ENCODE data around the gene CD74.

CD74 gene

DNA sequence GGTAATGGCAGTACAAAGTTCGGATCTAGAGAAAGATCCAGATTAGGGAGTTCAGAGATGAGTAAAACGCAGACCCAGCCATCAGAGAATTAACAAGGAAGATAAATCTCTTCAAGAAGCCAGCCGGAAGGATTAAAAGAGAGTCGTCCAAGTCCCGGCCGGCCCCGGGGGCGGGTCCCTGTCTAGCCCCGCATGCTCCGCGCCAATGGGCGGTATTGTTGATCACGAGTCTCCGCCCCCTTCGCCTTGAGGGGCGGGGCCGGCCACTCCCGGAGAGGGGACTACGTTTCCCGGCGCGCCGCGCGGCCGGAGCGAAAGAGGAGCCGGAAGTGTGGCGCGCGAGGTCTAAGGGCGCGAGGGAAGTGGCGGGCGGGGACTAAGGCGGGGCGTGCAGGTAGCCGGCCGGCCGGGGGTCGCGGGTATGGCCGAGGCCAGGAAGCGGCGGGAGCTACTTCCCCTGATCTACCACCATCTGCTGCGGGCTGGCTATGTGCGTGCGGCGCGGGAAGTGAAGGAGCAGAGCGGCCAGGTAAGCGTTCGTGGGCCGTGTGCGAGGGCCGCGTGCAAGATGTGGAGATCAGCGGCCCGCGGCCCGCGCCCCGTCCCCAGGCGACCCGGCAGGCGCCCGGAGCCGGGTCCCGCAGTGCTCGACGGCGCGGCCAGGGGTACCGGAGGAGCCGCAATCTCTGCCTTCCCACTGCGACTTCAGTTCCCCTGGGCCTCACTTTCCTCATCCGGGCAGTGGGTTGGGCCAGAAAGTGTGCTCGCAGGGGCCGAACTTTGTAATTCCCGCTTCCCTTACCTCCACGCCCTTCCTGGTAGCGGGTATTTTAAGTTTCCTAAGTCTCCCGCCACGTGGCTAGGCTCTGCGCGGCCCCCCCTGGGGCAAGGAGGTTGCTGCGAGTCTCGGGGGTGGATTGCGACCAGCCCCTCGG is 55.1 kb downstream of the CD74 start, which contains the start of gene TCOF1:
TSS of gene TCOF1 (plus strand) at position 372 of the 935 bp plus-strand sequence. CDS start at position 422, 50 bp downstream.
- DNase-seq: peak; percentile 92 to 93

- no peak for DNase-seq
These were observed 56.0 kb downstream of the CD74 start for GRCh38 chr5:150356575-150357294.

DNA sequence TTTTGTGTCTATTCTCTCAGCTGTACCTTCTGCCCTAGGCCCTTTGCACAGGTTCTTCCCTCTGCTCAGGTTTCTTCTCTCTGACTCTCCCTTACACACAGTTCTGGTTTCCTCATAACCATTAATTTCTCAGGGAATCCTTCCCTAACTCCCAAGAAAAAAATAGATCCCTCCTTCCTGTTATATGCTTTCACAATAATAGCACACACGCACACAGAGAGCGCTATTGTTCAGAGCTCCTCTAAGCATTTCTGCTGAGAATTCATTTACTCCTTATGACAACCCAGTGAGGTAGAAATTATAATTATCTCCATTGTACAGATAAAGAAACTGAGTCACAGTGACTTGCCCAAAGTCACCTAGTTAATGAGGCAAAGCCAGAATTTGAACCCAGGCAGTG is 56.9 kb downstream of the CD74 start:
- no peak for DNase-seq

GRCh38 chr5:150353032-150353675 is 59.6 kb downstream of the CD74 start:
- no peak for DNase-seq

GRCh38 chr5:150352244-150353031 is 60.3 kb downstream of the CD74 start:
- no peak for DNase-seq
